Epithelial cell of proximal tubule (primary cell): ENCODE measurements around the gene OSBP2. TPM values are rescaled to one million over a fixed set of nuclear protein-coding genes. Genes with fewer than 3 reads are reported as not detected.

Experiments
- DNase-seq: peaks from one replicate; pipeline ENCODE4 v3.0.0-alpha.2; 2011; ENCODE audit warnings: low read depth
- H3K4me3 ChIP-seq: 2 replicates; pipeline ENCODE4 v1.5.1; 2011; ENCODE audit warnings: low read depth, mild to moderate bottlenecking, low read length
- CTCF ChIP-seq: conservative IDR thresholded peaks from 2 replicates; pipeline ENCODE4 v1.5.1; 2012; ENCODE audit warnings: low read depth, mild to moderate bottlenecking, low read length
- total RNA-seq: library from RNA; depleted of rRNA; stranded (reverse); fragments of >200 nt; gene quantifications from 2 replicates; pipeline ENCODE4 v1.2.3, GENCODE V29; 2015

Gene OSBP2
- total RNA-seq, 1 donor from 2014 or later, result 1.3 TPM

DNA sequence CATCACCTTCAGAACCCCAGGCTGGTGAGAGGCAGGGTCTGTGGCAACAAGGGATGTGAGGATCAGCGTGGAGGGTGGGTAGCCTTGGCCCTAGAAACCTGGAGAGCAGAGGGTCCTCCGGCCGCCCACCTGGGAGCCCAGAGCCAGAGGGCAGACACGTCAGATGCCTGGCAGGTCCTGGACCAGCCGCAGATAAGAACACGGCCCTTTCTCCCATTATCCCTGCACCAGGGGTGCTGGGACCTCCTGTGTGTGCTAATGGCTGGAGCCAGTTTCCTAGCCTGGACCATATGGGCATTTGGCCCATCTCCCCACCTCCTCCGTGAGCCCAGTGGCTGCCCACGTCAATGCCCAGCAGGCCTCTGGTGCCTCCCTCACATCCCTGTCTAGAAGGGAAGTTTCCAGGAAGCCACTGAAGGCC lies 185.5 kb downstream of the OSBP2 start:
- no peak for TF ChIP-seq CTCF
- no peak overlapping the region for H3K4me3 ChIP-seq
- DNase-seq, result no peak

GRCh38 chr22:30880847-30881246 lies 186.2 kb downstream of the OSBP2 start:
- no peak for DNase-seq
- TF ChIP-seq CTCF, result no peak
- no peak overlapping the region for H3K4me3 ChIP-seq

DNA sequence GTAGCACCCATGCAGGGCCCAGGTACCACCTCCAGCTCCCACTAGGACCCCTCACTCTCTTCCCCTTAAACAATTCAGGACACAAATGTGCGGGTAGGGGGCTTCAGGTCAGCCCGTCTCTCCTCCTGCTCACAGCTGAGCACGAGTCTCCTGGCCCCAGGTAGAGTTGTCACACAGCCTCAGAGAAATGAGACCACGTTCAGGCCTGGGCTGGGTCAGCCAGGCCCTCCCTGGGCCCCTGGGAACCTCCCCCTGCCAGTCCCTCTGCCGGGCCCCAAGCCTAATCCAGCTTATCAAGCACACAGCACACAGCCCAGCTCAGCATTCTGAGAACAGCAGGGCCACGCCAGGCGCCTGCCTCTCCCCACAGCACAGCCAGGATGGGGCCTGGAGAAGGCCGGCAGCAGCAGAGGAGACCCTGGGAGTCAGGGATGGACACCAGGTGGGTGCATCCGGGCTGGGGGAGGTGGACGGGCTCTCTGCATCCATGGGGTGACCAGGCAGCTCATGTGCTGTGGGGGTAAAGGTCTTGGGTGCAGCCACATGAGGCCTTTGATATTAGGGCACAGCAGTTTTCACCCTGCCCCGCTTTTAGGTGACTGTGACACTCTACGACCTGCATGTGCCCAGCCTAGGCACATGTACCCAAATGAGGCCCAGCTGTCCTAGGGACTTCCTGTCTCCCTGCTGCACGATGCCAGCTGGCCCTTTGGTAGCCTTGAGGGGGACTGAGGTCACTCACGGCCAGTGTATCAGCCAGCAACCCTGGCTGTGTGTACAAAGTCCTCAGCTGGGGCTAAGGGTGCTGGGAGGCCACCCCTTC lies 186.9 kb downstream of the OSBP2 start:
- DNase-seq, result no peak
- TF ChIP-seq CTCF, result no peak
- H3K4me3 ChIP-seq, result no peak overlapping the region

DNA sequence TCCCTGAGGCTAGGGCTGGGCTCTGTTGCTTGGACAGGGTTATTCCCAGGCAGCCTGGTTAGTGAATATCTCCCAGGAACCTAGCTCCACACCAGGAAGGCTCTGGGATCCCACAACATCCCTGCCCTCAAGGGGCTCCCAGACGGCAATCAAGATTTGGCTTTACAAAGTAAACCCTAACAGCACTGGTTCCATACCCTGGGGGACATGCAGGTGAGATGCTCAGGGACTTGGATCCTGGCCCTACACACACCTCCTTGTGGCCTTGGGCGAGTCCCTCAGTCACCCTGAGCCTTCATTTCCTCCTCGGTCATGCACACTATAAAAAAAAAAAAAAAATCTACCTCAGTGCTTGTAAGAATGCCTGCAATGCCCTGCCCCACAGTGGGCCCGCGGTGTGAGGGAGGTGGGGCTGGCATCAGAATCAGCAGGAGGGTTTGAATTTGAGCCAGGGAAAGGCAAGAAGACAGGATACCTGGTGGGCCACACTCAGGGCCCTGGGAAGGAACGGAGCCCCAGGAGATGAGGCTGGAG lies 187.6 kb downstream of the OSBP2 start:
- no peak for TF ChIP-seq CTCF
- no peak overlapping the region for H3K4me3 ChIP-seq

GRCh38 chr22:30882974-30883533 lies 188.4 kb downstream of the OSBP2 start:
- no peak overlapping the region for H3K4me3 ChIP-seq
- TF ChIP-seq CTCF, result no peak
- DNase-seq, result no peak

More for the DNA sequence above, 187.6 kb downstream of the OSBP2 start:
- no peak for DNase-seq

- DNase-seq, result no peak
- no peak for TF ChIP-seq CTCF
- no peak overlapping the region for H3K4me3 ChIP-seq
Observed at GRCh38 chr22:30883586-30884145, 189.0 kb downstream of the OSBP2 start.
